Measurements from ENCODE around the gene UXT. TPM values are rescaled to one million over a fixed set of nuclear protein-coding genes. Genes with fewer than 3 reads are reported as not detected.
"Not testable (repeated sequence)": the region's sequence is repeated elsewhere in the genome, so short reads cannot be mapped to it uniquely, and the experiment has no call there.

Gene UXT
- total and polyA plus RNA-seq, 7 donors, result 102 to 334 (median 159) TPM

DNA sequence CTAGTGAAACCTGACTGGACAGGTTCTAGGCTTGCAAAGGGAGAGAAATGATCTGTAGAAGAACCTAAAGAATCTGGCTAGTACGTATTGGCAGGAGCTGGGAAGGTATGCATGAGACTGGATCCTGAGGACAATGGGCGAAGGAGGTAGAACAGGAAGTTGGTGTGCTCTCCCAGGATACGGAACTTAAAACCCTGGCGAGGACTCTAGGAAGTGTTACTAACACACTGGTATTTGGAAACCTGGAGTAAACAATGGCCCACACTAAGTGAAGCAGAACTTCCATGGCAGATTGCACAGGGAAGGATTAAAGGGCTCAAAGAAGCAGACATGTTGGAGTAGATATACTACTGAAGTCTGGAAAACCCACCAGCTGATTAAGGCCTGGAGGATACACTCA is 48.5 kb downstream of the UXT start:
- no peak for TF ChIP-seq EP300 (IDR thresholded peaks at IDR 0.05)
- TF ChIP-seq POLR2AphosphoS5 (IDR thresholded peaks at IDR 0.05), result no peak
- TF ChIP-seq, protein P1, sequence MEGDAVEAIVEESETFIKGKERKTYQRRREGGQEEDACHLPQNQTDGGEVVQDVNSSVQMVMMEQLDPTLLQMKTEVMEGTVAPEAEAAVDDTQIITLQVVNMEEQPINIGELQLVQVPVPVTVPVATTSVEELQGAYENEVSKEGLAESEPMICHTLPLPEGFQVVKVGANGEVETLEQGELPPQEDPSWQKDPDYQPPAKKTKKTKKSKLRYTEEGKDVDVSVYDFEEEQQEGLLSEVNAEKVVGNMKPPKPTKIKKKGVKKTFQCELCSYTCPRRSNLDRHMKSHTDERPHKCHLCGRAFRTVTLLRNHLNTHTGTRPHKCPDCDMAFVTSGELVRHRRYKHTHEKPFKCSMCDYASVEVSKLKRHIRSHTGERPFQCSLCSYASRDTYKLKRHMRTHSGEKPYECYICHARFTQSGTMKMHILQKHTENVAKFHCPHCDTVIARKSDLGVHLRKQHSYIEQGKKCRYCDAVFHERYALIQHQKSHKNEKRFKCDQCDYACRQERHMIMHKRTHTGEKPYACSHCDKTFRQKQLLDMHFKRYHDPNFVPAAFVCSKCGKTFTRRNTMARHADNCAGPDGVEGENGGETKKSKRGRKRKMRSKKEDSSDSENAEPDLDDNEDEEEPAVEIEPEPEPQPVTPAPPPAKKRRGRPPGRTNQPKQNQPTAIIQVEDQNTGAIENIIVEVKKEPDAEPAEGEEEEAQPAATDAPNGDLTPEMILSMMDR (IDR thresholded peaks at IDR 0.05), result no peak
- TF ChIP-seq POLR2A (IDR thresholded peaks at IDR 0.05), result no peak
- WGBS, 2 donors, result 86 to 90% methylated on average over 4 of the region's 4 CpGs
- intact Hi-C loops (cut with DNase I), result no loop called here

DNA sequence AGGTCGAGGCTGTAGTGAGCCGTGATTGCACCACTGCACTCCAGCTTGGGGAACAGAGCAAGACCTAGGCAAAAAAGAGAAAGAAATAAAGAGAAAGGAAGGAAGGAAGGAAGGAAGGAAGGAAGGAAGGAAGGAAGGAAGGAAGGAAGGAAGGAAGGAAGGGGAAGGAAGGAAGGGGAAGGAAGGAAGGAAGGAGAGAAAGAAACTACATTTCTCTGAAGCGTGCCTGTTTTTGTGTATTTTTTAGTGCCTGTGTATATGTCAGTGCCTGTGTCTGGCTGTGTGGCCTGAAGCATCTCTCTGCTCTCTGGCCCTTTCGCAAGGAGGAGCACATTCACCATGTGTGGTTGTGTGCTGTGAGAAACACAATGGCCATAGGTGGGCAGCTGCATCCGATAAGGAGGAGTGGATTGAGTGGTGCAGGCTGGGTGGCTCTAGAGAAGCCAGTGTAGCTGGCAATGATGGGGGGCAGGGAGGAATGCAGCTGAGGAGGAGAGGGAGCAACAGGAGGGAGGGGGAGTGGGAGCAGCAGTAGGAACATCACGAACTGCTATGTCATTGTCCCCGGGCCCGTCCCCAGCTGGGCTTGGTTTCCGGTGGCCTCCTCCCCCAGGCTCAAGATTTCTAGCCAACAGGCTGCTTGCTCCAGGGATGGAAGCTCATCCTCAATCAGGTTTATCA is 50.7 kb downstream of the UXT start:
- no peaks in the 10 kb centered on the region for H3K4me1 ChIP-seq
- TF ChIP-seq EP300 (IDR thresholded peaks at IDR 0.05), result no peak
- TF ChIP-seq, protein P1 (IDR thresholded peaks at IDR 0.05), result no peak
- no peak for TF ChIP-seq POLR2A (IDR thresholded peaks at IDR 0.05)
- TF ChIP-seq POLR2AphosphoS5 (IDR thresholded peaks at IDR 0.05), result no peak
- H3K36me3 ChIP-seq, result no peaks in the 10 kb centered on the region
- no peaks in the 10 kb centered on the region for H3K9me3 ChIP-seq
- no peaks in the 10 kb centered on the region for H3K27me3 ChIP-seq
- 36 to 61% methylated on average over 9 of the region's 9 CpGs for WGBS, 2 donors
- intact Hi-C loops (cut with DNase I), result no loop called here
- H3K4me3 ChIP-seq, result no peak overlapping the region
- DNase-seq, result no peak
- H3K27ac ChIP-seq, result no peak overlapping the region

More for the DNA sequence above, 48.5 kb downstream of the UXT start:
- no peaks in the 10 kb centered on the region for H3K9me3 ChIP-seq
- DNase-seq, result no peak
- H3K4me3 ChIP-seq, result no peak overlapping the region
- no peaks in the 10 kb centered on the region for H3K4me1 ChIP-seq
- no peaks in the 10 kb centered on the region for H3K27me3 ChIP-seq
- no peak overlapping the region for H3K27ac ChIP-seq
- H3K36me3 ChIP-seq, result no peaks in the 10 kb centered on the region

DNA sequence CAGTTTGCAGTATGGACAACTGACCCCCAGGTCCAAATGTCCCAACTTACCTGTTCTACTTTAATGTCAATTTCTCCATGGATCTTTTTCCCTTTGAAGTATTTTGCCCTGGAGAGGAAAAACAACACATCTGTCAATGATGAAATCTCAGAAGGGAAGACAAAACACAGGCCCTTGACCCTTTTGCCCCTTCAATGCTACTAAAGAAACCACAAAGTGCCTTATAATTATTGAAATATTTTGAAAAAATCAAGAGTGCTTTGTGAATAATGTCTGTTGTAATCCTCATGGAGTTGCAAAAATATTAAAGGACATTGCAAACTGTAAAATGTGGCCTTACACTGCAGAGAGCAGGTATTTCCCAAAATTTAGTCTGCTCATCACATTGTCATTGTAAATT is 51.9 kb downstream of the UXT start:
- TF ChIP-seq POLR2AphosphoS5 (IDR thresholded peaks at IDR 0.05), result no peak
- no peak for TF ChIP-seq EP300 (IDR thresholded peaks at IDR 0.05)
- TF ChIP-seq, protein P1 (IDR thresholded peaks at IDR 0.05), result no peak
- no peak for TF ChIP-seq POLR2A (IDR thresholded peaks at IDR 0.05)
- Histone ChIP-seq H3K27me3 (no peaks in the 10 kb centered on the region), H3K9me3 (no peaks in the 10 kb centered on the region), H3K27ac (no peak overlapping the region), H3K4me1 (no peaks in the 10 kb centered on the region), H3K4me3 (no peak overlapping the region), H3K36me3 (no peaks in the 10 kb centered on the region)
- intact Hi-C loops (cut with DNase I), result no loop called here
- DNase-seq, result no peak

DNA sequence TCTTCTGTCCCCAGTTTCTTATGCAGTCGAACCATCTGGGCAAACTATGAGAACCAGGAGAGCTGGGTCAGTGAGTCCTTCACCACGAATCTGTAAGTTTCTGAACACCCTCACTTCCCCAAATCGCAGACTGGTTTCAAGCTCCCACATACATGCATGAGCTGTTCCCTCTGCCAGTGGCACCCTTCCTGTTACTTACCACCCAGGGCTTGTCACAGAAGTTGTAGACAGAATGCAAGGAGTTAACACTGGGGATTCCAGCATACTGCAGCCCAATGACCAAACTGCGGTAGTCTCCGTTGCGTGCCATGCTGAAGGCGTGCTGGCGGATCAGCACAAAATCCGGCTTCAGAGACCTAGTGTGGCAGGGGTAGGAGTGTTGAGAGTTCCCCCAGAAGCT is 54.0 kb downstream of the UXT start:
- Histone ChIP-seq H3K4me3 (no peak overlapping the region), H3K27me3 (no peaks in the 10 kb centered on the region), H3K27ac (no peak overlapping the region), H3K9me3 (no peaks in the 10 kb centered on the region), H3K4me1 (no peaks in the 10 kb centered on the region), H3K36me3 (no peaks in the 10 kb centered on the region)
- 41 to 69% methylated on average over 9 of the region's 9 CpGs for WGBS, 2 donors
- intact Hi-C loops (cut with DNase I), result no loop called here
- TF ChIP-seq EP300 (IDR thresholded peaks at IDR 0.05) (no peak), POLR2AphosphoS5 (IDR thresholded peaks at IDR 0.05) (no peak)
- DNase-seq, result no peak

DNA sequence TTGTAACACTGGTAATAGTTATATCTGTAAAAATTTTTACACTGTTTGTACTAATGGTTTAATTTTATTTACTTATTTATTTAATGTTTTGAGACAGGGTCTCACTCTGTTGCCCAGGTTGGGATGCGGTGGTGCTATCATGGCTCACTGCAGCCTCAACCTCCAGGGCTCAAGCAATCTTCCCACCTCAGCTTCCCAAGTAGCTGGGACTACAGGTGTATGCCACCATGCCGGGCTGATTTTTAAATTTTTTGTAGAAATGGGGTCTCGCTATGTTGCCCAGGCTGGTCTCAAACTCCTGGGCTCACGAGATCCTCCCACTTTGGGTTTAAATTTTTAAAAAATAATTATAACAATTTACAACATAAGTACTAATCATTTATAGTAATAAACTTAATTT is 55.9 kb downstream of the UXT start:
- H3K9me3 ChIP-seq; H3K4me3 ChIP-seq; H3K36me3 ChIP-seq; intact Hi-C loops (cut with DNase I); H3K4me1 ChIP-seq; DNase-seq; H3K27me3 ChIP-seq; H3K27ac ChIP-seq: not testable (repeated sequence)
- 96 to 98% methylated on average over 4 of the region's 4 CpGs for WGBS, 2 donors

Other genes with a start within 250 kb of the UXT start
- gene ZNF41, start 176.0 kb downstream of the UXT start, total RNA-seq, result 1 to 10 TPM; 4.3 to 8.4 (median 7.4) TPM
- gene ZNF41, start 176.0 kb downstream of the UXT start, polyA plus RNA-seq, result 1 to 10 TPM; 3.0 to 4.0 (median 3.0) TPM
- 10 to 100 TPM; 25.7 to 30.3 (median 28.0) TPM for gene ARAF, start 98.0 kb downstream of the UXT start, total RNA-seq
- 10 to 100 TPM; 34.9 to 57.8 (median 48.0) TPM for gene ARAF, start 98.0 kb downstream of the UXT start, polyA plus RNA-seq
- 100 to 1,000 TPM; 105 to 158 (median 115) TPM for gene TIMP1, start 76.7 kb downstream of the UXT start, total RNA-seq
- gene TIMP1, start 76.7 kb downstream of the UXT start, polyA plus RNA-seq, result 100 to 1,000 TPM in 1 of 3 donors, 10 to 100 TPM in 2; 40.2 to 164 (median 60.1) TPM
- 1 to 10 TPM in 2 of 4 donors, under 1 TPM in 2; 0.16 to 1.4 (median 1.0) TPM for gene SYN1, start 39.3 kb downstream of the UXT start, total RNA-seq
- 1 to 10 TPM in 1 of 3 donors, under 1 TPM in 1, not detected in 1; 0.46 to 1.6 TPM for gene SYN1, start 39.3 kb downstream of the UXT start, polyA plus RNA-seq
- gene CFP, start 29.2 kb downstream of the UXT start, total RNA-seq, result 10 to 100 TPM in 3 of 4 donors, 1 to 10 TPM in 1; 6.1 to 14.3 (median 10.9) TPM
- 1 to 10 TPM; 3.0 to 7.0 (median 4.4) TPM for gene CFP, start 29.2 kb downstream of the UXT start, polyA plus RNA-seq
- 10 to 100 TPM; 12.1 to 18.8 (median 16.8) TPM for gene ELK1, start 8.6 kb downstream of the UXT start, total RNA-seq
- 10 to 100 TPM; 16.4 to 22.3 (median 21.6) TPM for gene ELK1, start 8.6 kb downstream of the UXT start, polyA plus RNA-seq
- gene ZNF81, start 177.7 kb upstream of the UXT start, total RNA-seq, result 10 to 100 TPM in 2 of 4 donors, 1 to 10 TPM in 2; 4.4 to 16.0 (median 8.1) TPM
- 1 to 10 TPM in 1 of 3 donors, under 1 TPM in 2; 0.60 to 3.0 (median 0.69) TPM for gene ZNF81, start 177.7 kb upstream of the UXT start, polyA plus RNA-seq